ENCODE data around the gene MLLT6.

MLLT6 gene

DNA sequence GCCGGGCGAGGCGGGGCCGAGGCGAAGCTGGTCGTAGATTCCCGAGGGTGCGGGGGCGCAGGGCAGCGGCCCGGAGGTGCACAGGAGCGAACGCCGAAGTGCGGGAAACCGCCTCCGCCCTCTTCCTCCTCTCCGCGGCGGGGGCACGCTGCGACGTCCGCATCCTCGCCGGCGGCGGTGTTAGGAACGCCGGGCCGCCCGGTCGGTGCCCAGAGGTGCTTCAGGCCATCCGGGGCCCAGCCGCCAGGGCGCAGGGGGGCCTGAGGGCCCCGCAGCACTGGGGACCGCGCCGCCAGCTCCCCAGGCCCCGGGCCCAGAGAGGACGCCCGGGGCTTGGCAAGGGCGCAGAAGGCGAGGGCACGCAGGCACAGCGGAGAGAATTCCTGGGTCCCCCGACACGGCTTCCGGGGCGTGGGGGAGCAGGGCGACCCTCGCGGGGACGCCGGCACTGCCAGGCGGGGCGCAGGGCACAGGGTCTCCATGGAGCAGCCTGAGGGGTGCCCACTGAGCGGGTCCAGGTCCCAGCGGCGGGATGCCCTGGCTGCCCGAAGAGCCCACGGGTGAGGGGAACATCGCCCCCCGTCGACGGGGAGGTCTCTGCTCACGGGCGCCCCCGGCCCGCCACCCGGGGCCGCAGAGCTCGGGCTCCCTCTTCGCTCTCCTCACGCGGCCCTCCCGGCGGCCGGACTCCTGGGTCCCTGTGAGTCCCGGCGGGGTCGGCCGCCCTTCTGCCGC, 30.9 kb upstream of the MLLT6 start:
- Histone ChIP-seq H3K4me1 (ENCODE audit: low read length) (peaks cover 17% of the 10 kb centered on the region), H3K79me2 (ENCODE audit: low read length) (no peaks in the 10 kb centered on the region), H3K36me3 (replicated peaks; ENCODE audit: insufficient read depth, low read length) (no peaks in the 10 kb centered on the region), H3K27me3 (replicated peaks; ENCODE audit: insufficient read depth, low read length) (peaks cover 32% of the 10 kb centered on the region), H3K9me2 (replicated peaks; ENCODE audit: insufficient read depth, low read length) (no peaks in the 10 kb centered on the region), H3K4me3 (ENCODE audit: low read length) (peak overlapping the region; percentile 89), H3K4me2 (ENCODE audit: low read depth, low read length) (peak overlapping the region; percentile 99), H3K9me3 (replicated peaks; ENCODE audit: insufficient read depth, low read length) (no peaks in the 10 kb centered on the region), H4K20me1 (ENCODE audit: insufficient read depth, low read length) (no peaks in the 10 kb centered on the region), H3K27ac (ENCODE audit: low read length) (peak overlapping the region; percentile 32; the same call in 1 of the 2 replicates), H2AFZ (ENCODE audit: low read length) (peak overlapping the region; percentile 89), H3F3A (ENCODE audit: insufficient read depth, low read length) (peaks cover 6% of the 10 kb centered on the region; the same call in 1 of the 2 replicates), H3K9ac (ENCODE audit: low read length) (peak overlapping the region; percentile 84)
- TF ChIP-seq, protein P1, sequence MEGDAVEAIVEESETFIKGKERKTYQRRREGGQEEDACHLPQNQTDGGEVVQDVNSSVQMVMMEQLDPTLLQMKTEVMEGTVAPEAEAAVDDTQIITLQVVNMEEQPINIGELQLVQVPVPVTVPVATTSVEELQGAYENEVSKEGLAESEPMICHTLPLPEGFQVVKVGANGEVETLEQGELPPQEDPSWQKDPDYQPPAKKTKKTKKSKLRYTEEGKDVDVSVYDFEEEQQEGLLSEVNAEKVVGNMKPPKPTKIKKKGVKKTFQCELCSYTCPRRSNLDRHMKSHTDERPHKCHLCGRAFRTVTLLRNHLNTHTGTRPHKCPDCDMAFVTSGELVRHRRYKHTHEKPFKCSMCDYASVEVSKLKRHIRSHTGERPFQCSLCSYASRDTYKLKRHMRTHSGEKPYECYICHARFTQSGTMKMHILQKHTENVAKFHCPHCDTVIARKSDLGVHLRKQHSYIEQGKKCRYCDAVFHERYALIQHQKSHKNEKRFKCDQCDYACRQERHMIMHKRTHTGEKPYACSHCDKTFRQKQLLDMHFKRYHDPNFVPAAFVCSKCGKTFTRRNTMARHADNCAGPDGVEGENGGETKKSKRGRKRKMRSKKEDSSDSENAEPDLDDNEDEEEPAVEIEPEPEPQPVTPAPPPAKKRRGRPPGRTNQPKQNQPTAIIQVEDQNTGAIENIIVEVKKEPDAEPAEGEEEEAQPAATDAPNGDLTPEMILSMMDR (IDR thresholded peaks at IDR 0.05; ENCODE audit: low read length), result no peak
- TF ChIP-seq EZH2phosphoT487 (IDR thresholded peaks at IDR 0.05; ENCODE audit: low read length) (no peak), EZH2 (optimal IDR thresholded peaks at IDR 0.05; ENCODE audit: low read depth, low read length) (no peak)
- peak; percentile 29 for DNase-seq

DNA sequence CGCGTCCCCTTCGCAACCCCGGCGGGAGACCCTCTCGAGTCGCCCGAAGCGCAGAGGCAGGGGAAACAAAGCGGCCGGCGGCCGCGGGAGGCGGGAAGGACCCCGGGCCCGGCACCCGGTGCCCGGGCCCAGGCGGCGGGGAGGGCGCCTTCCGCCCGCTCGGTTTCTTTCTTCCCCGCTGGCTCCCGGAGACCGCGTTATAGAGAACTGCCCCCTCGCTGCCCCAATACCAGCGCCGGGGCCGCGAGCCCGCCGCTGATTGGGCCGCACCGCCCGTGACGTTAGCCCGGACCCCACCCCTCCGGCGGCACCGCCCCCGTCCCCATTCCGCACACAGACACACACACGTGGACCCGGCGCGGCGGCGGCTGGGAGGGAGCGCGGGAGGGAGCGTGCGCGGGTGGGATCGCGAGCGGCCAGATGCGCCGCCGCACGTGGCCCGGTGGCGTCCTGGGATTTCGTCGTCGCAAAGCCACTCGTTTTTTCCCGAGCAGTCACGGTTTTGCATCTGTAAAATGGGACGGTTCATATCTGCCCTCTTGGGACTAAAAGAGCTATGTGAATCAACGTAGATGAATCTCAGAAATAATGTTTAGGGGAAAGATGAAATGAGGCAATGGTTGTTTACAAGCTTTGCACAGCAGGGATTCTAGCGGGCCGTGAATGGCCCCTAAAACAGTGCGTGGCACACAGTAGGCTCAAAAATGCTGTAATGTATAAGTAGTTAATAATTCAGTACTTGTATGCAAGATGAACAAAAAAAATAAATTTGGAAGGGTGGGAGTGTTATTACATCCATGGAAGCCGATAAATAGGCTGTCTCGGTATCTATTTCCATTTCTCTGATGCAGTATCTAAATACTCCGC, 30.1 kb upstream of the MLLT6 start, which contains the start of gene EPOP:
EPOP (minus strand) TSS at position 209 of the 867 bp plus-strand sequence. CDS start 462 bp downstream, outside the sequence.
- Histone ChIP-seq H2AFZ (ENCODE audit: low read length) (peak within 1 kb of the TSS; percentile 89), H3K36me3 (replicated peaks; ENCODE audit: insufficient read depth, low read length) (no peaks in the 10 kb centered on the region)

DNA sequence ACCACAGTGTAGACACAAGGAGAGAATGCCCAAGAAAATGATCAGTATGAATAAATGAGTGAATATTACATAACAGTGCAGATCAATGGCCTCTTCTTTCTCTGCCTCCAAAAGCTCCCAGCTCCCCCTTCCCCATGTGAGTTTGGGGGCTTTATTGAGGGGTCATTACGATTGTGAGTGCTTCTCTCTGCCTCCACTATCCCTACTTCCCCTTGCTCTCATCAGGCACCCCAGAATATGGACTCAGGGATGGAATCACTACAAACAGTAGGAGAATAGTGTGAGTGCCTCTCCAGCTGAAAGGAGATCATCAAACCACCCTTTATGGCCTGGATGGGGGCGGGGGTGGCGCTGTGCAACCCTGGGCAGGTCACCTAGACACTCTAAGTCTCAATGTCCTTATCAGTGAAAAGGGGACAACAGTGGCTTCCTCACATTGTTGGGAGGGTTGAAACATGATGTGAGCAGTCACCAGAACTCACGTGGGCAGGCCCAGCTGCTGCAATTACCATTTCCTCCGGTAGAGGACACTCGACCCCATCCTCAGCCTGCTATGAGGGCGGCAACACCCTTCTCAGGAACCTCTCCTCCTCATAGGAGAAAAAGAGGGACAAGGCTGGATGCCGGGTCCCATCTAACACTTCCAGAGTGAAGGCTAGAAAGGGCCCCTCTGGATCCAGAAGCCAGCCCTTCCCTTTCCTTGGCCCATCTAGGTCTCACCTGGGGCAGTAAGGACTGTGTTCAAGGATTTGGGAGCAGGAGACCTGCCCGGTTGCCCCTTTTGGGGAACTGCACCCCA, 28.2 kb upstream of the MLLT6 start:
- no peak for TF ChIP-seq EZH2phosphoT487 (IDR thresholded peaks at IDR 0.05; ENCODE audit: low read length)
- TF ChIP-seq, protein P1 (IDR thresholded peaks at IDR 0.05; ENCODE audit: low read length), result peak; percentile 97
- H3K36me3 ChIP-seq (replicated peaks; ENCODE audit: insufficient read depth, low read length), result no peaks in the 10 kb centered on the region
- no peaks in the 10 kb centered on the region for H3K9me3 ChIP-seq (replicated peaks; ENCODE audit: insufficient read depth, low read length)
- H3K9me2 ChIP-seq (replicated peaks; ENCODE audit: insufficient read depth, low read length), result no peaks in the 10 kb centered on the region
- no peak overlapping the region for H3K27ac ChIP-seq (ENCODE audit: low read length)
- peak overlapping the region; percentile 33; the same call in 1 of the 2 replicates for H3K4me2 ChIP-seq (ENCODE audit: low read depth, low read length)
- H4K20me1 ChIP-seq (ENCODE audit: insufficient read depth, low read length), result no peaks in the 10 kb centered on the region
- H3K4me1 ChIP-seq (ENCODE audit: low read length), result peaks cover 17% of the 10 kb centered on the region
- DNase-seq, result peak; percentile 83
- peak overlapping the region; percentile 69 for H2AFZ ChIP-seq (ENCODE audit: low read length)
- no peak overlapping the region for H3K4me3 ChIP-seq (ENCODE audit: low read length)
- no peaks in the 10 kb centered on the region for H3K79me2 ChIP-seq (ENCODE audit: low read length)
- H3F3A ChIP-seq (ENCODE audit: insufficient read depth, low read length), result peaks cover 6% of the 10 kb centered on the region; the same call in 1 of the 2 replicates
- peaks cover 14% of the 10 kb centered on the region for H3K27me3 ChIP-seq (replicated peaks; ENCODE audit: insufficient read depth, low read length)
- H3K9ac ChIP-seq (ENCODE audit: low read length), result no peak overlapping the region

More for the DNA sequence above, 30.1 kb upstream of the MLLT6 start, which contains the start of gene EPOP:
- peak; percentile 91 for DNase-seq
- Histone ChIP-seq H3K4me3 (ENCODE audit: low read length) (peak within 1 kb of the TSS; percentile 89), H3K27me3 (replicated peaks; ENCODE audit: insufficient read depth, low read length) (peaks cover 24% of the 10 kb centered on the region), H4K20me1 (ENCODE audit: insufficient read depth, low read length) (no peaks in the 10 kb centered on the region), H3K79me2 (ENCODE audit: low read length) (no peaks in the 10 kb centered on the region), H3K9me2 (replicated peaks; ENCODE audit: insufficient read depth, low read length) (no peaks in the 10 kb centered on the region), H3K27ac (ENCODE audit: low read length) (peak within 1 kb of the TSS; percentile 32; the same call in 1 of the 2 replicates), H3F3A (ENCODE audit: insufficient read depth, low read length) (peaks cover 6% of the 10 kb centered on the region; the same call in 1 of the 2 replicates), H3K9me3 (replicated peaks; ENCODE audit: insufficient read depth, low read length) (no peaks in the 10 kb centered on the region), H3K9ac (ENCODE audit: low read length) (peak within 1 kb of the TSS; percentile 84), H3K4me1 (ENCODE audit: low read length) (peaks cover 17% of the 10 kb centered on the region), H3K4me2 (ENCODE audit: low read depth, low read length) (peak within 1 kb of the TSS; percentile 99)
- TF ChIP-seq, protein P1 (IDR thresholded peaks at IDR 0.05; ENCODE audit: low read length), result no peak
- TF ChIP-seq EZH2phosphoT487 (IDR thresholded peaks at IDR 0.05; ENCODE audit: low read length) (no peak), EZH2 (optimal IDR thresholded peaks at IDR 0.05; ENCODE audit: low read depth, low read length) (no peak)
